GM12878 (cell line): ENCODE results near the gene AMPD2. TPM values are rescaled to one million over a fixed set of nuclear protein-coding genes. Genes with fewer than 3 reads are reported as not detected.

ENCODE experiments used
- ATAC-seq: fragments of 200-7000 bp; cut with Tn5 transposase; 3 replicates; pipeline ENCODE4 v1.9.1; 2020; ENCODE audit warnings: mild to moderate bottlenecking, moderate library complexity
- BruUV-seq: library from RNA; stranded (reverse); fragments of 400-500 nt; replicated peaks from 2 replicates; lab custom pipeline; 2021; lab: Mats Ljungman, UMichigan
- CTCF ChIA-PET: fragments of 300-600 bp; sonication (Branson Sonifier 250); formaldehyde crosslinking; extraction: SDS; loops from one replicate; lab custom pipeline; 2021; ENCODE audit warnings: inconsistent platforms; lab: Yijun Ruan, JAX
- POLR2A ChIA-PET: fragments of 350-600 bp; formaldehyde crosslinking; extraction: SDS; loops from one replicate; lab custom pipeline; 2021; ENCODE audit warnings: inconsistent platforms; lab: Charles Lee
- RAD21 ChIA-PET: fragments of 300-600 bp; sonication (Branson Sonifier 250); formaldehyde crosslinking; loops from one replicate; lab custom pipeline; 2023; ENCODE audit warnings: antibody characterized with exemption; ENCODE audit not compliant: unreplicated experiment; lab: Charles Lee
- SMC1A ChIA-PET: fragments of 300-600 bp; sonication (Branson Sonifier 250); formaldehyde crosslinking; loops from one replicate; lab custom pipeline; 2023; ENCODE audit not compliant: unreplicated experiment, uncharacterized antibody; lab: Charles Lee
- DNase-seq: peaks from one replicate; pipeline ENCODE4 v3.0.0-alpha.2; 2011; ENCODE audit warnings: low read depth, low spot score
- FAIRE-seq: peaks from 3 replicates; lab custom pipeline; 2011; peaks lifted over from hg19 to GRCh38; lab: Jason Lieb, UNC
- H2AFZ ChIP-seq: 2 replicates; pipeline ENCODE4 v1.6.0; 2011; ENCODE audit warnings: low read depth, low read length, control low read depth; ENCODE audit not compliant: control insufficient read depth
- H3K27ac ChIP-seq: 2 replicates; pipeline ENCODE4 v1.5.1; 2011; ENCODE audit warnings: control low read depth; ENCODE audit not compliant: control insufficient read depth, insufficient read depth
- H3K27me3 ChIP-seq, 2 experiments: replicated peaks in 1 of 2; 2 replicates each; pipeline versions ENCODE4 v1.6.0 to v1.6.1; 2011; ENCODE audit warnings: low read length in 1 of 2; ENCODE audit not compliant: control insufficient read depth in 2 of 2, insufficient read depth in 2 of 2
- H3K36me3 ChIP-seq, 2 experiments: 2 replicates each; pipeline ENCODE4 v1.5.1; 2011; ENCODE audit warnings: low read length in 1 of 2; ENCODE audit not compliant: control insufficient read depth in 2 of 2, insufficient read depth in 2 of 2
- H3K4me1 ChIP-seq: 2 replicates; pipeline ENCODE4 v1.6.1; 2011; ENCODE audit warnings: mild to moderate bottlenecking, low read length, moderate library complexity, mixed read lengths; ENCODE audit not compliant: control insufficient read depth, insufficient read depth
- H3K4me2 ChIP-seq: 2 replicates; pipeline ENCODE4 v1.6.0; 2011; ENCODE audit warnings: control low read depth; ENCODE audit not compliant: control insufficient read depth, insufficient read depth
- H3K4me3 ChIP-seq: fragments of 200-600 bp; sonication (generic); 2 replicates; pipeline ENCODE4 v1.5.1; 2016
- H3K79me2 ChIP-seq: 2 replicates; pipeline ENCODE4 v1.6.0; 2011; ENCODE audit warnings: low read length; ENCODE audit not compliant: control insufficient read depth, insufficient read depth
- H3K9ac ChIP-seq: 2 replicates; pipeline ENCODE4 v1.8.0; 2011; ENCODE audit warnings: low read length, control low read depth, mixed read lengths; ENCODE audit not compliant: control insufficient read depth, insufficient read depth
- H3K9me3 ChIP-seq: replicated peaks from 3 replicates; pipeline ENCODE4 v1.5.1; 2011; ENCODE audit warnings: mild to moderate bottlenecking, low read length; ENCODE audit not compliant: control insufficient read depth, insufficient read depth
- H4K20me1 ChIP-seq: 2 replicates; pipeline ENCODE4 v1.6.0; 2011; ENCODE audit not compliant: control insufficient read depth, insufficient read depth
- ATF7 ChIP-seq: fragments of 450-650 bp; IDR thresholded peaks from 2 replicates; pipeline ENCODE4 v1.6.1; 2016; ENCODE audit warnings: low read depth, mild to moderate bottlenecking
- CHD2 ChIP-seq: IDR thresholded peaks from 2 replicates; pipeline ENCODE4 v1.6.1; 2011; ENCODE audit warnings: low read depth, low read length, improper control_type of control experiment, borderline replicate concordance
- E4F1 ChIP-seq: fragments of 450-650 bp; IDR thresholded peaks from 2 replicates; pipeline ENCODE4 v1.6.1; 2018; ENCODE audit warnings: borderline replicate concordance, mild to moderate bottlenecking; ENCODE audit not compliant: partially characterized antibody
- GABPA ChIP-seq: IDR thresholded peaks from 2 replicates; pipeline ENCODE4 v1.6.1; 2014; ENCODE audit warnings: antibody characterized with exemption, low read depth, mild to moderate bottlenecking, inconsistent platforms
- GATAD2B ChIP-seq: fragments of 450-650 bp; conservative IDR thresholded peaks from 2 replicates; pipeline ENCODE4 v1.6.1; 2017; ENCODE audit warnings: low read depth, mild to moderate bottlenecking, moderate library complexity
- MAX ChIP-seq: IDR thresholded peaks from 2 replicates; pipeline ENCODE4 v1.6.1; 2012; ENCODE audit warnings: low read depth, low read length, improper control_type of control experiment
- MXI1 ChIP-seq: fragments of 150-350 bp; IDR thresholded peaks from 2 replicates; pipeline ENCODE4 v1.6.1; 2011; ENCODE audit warnings: low read depth, mild to moderate bottlenecking, inconsistent platforms, low read length, improper control_type of control experiment
- MYB ChIP-seq: fragments of 150-350 bp; IDR thresholded peaks from 2 replicates; pipeline ENCODE4 v1.6.1; 2014; ENCODE audit warnings: mild to moderate bottlenecking, low read depth, low read length, borderline replicate concordance
- NR2C1 ChIP-seq: fragments of 450-650 bp; IDR thresholded peaks from 2 replicates; pipeline ENCODE4 v1.6.1; 2017; ENCODE audit warnings: antibody characterized with exemption, mild to moderate bottlenecking, moderate library complexity
- POLR2A ChIP-seq: IDR thresholded peaks from 2 replicates; pipeline ENCODE4 v1.6.1; 2011; ENCODE audit warnings: low read depth, mild to moderate bottlenecking, low read length
- SP1 ChIP-seq: IDR thresholded peaks from one replicate; pipeline ENCODE4 v1.6.1; 2011; ENCODE audit warnings: low read depth, low read length
- SPI1 ChIP-seq: IDR thresholded peaks from 2 replicates; pipeline ENCODE4 v1.6.1; 2011; ENCODE audit warnings: low read depth, mild to moderate bottlenecking, low read length, moderate library complexity, borderline replicate concordance; ENCODE audit not compliant: insufficient read depth
- SREBF2 ChIP-seq: IDR thresholded peaks from 2 replicates; pipeline ENCODE4 v1.6.1; 2012; ENCODE audit warnings: mild to moderate bottlenecking, low read length
- TCF12 ChIP-seq: IDR thresholded peaks from 2 replicates; pipeline ENCODE4 v1.6.1; 2011; ENCODE audit warnings: low read depth, mild to moderate bottlenecking, low read length
- ZBED1 ChIP-seq: IDR thresholded peaks from 2 replicates; pipeline ENCODE4 v1.6.1; 2016; ENCODE audit warnings: borderline replicate concordance
- ZBTB40 ChIP-seq: fragments of 450-650 bp; IDR thresholded peaks from 2 replicates; pipeline ENCODE4 v1.6.1; 2016; ENCODE audit warnings: mild to moderate bottlenecking, moderate library complexity, borderline replicate concordance
- ZNF207 ChIP-seq: fragments of 450-650 bp; IDR thresholded peaks from 2 replicates; pipeline ENCODE4 v1.6.1; 2014; ENCODE audit warnings: antibody characterized with exemption, mild to moderate bottlenecking, borderline replicate concordance
- ZSCAN29 ChIP-seq: fragments of 450-650 bp; IDR thresholded peaks from 2 replicates; pipeline ENCODE4 v1.6.1; 2017; ENCODE audit warnings: mild to moderate bottlenecking, moderate library complexity
- WGBS: methylation state at CpG from one replicate; pipeline ENCODE4 v1.1.6; 2016; ENCODE audit warnings: low lambda C conversion rate; ENCODE audit not compliant: insufficient replicate concordance, insufficient coverage; ENCODE audit errors: missing lambda C conversion rate; 5-methylcytosine and 5-hydroxymethylcytosine counted together
- in situ Hi-C: fragments of 300-500 bp; cut with MboI; formaldehyde crosslinking; loops from 9 replicates; pipeline ENCODE4 v1.14.3; 2018; ENCODE audit warnings: mixed read lengths
- intact Hi-C: fragments of 100-400 bp; cut with micrococcal nuclease; formaldehyde crosslinking; loops from one replicate; pipeline ENCODE4 v1.14.2; 2022; ENCODE audit not compliant: unreplicated experiment
- polyA plus RNA-seq, 11 experiments: library from polyadenylated mRNA; depleted of rRNA in 4 of 11; unstranded in 6 of 11; stranded (reverse) in 5 of 11; fragments of >200 nt; fragmentation: Nextera tagmentation in 4 of 11; fragmentation: Illumina TruSeq in 1 of 11; extraction: Ambion mirVana in 4 of 11; extraction: Trizol in 1 of 11; gene quantifications; 1 replicate in 1 of 11; 2 replicates in 10 of 11; pipeline versions ENCODE4 v1.2.1 to v1.2.3, GENCODE V29; 2011 to 2016; ENCODE audit warnings: inconsistent platforms in 2 of 11, missing spikeins in 2 of 11, low read depth in 1 of 11
- total RNA-seq, 4 experiments: library from RNA; depleted of rRNA in 3 of 4; stranded (reverse); fragments of >200 nt in 3 of 4; fragmentation: Illumina TruSeq in 1 of 4; extraction: Trizol in 1 of 4; gene quantifications; 2 replicates each; pipeline versions ENCODE4 v1.2.1 to v1.2.3, GENCODE V29; 2013 to 2021

The AMPD2 gene
- total and polyA plus RNA-seq, 10 of the 15 experiments (the other 5 are each of a cell fraction or from before 2014, with no cell fraction given) = 2.0 to 75.9 (median 31.3) TPM

DNA sequence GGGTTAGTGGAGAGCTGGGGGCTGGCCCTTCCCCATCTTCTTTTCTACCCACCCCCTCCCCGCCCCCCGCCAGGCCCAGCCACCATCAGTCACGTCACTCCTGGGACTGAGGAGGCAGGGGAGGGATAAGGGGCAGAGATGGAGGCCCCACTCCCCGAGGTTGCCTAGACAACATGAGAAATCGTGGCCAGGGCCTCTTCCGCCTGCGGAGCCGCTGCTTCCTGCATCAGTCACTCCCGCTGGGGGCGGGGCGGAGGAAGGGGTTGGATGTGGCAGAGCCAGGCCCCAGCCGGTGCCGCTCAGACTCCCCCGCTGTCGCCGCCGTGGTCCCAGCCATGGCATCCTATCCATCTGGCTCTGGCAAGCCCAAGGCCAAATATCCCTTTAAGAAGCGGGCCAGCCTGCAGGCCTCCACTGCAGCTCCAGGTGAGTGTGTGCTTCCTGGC is 1.2 kb downstream of the AMPD2 start:
- H3K4me1 ChIP-seq = peaks cover 41% of the 10 kb centered on the region
- intact Hi-C loops = loop anchor here (5.0 kb wide), 1 partner anchor 129 kb away; the partner anchor contains the start of gene CYB561D1
- RAD21 ChIA-PET = interaction anchor here (0.6 to 2.3 kb wide), 7 partner anchors 10 to 410 kb away, joined by 3 to 10 read pairs (median 3); no protein-coding TSS in a partner anchor
- peak; percentile 41 for TF ChIP-seq E4F1
- peak; percentile 52; the same call in 1 of the 2 replicates for TF ChIP-seq POLR2A
- peak; percentile 72 for TF ChIP-seq SP1
- TF ChIP-seq MYB = no peak
- TF ChIP-seq ZBTB40 = peak; percentile 33; the same call in 1 of the 2 replicates
- TF ChIP-seq TCF12 = peak; percentile 41; the same call in 1 of the 2 replicates
- peak; percentile 71 for TF ChIP-seq MAX
- TF ChIP-seq ZNF207 = no peak
- no peak for TF ChIP-seq NR2C1
- TF ChIP-seq CHD2 = peak; percentile 48; the same call in 1 of the 2 replicates
- TF ChIP-seq ZBED1 = no peak
- TF ChIP-seq SREBF2 = no peak
- TF ChIP-seq GATAD2B = peak; percentile 41
- TF ChIP-seq ATF7 = peak; percentile 24; the same call in 1 of the 2 replicates
- TF ChIP-seq MXI1 = peak; percentile 89
- peak; percentile 54; the same call in 1 of the 2 replicates for TF ChIP-seq GABPA
- no peak for TF ChIP-seq ZSCAN29
- TF ChIP-seq SPI1 = 0 out of 2 replicates have a peak, but pooled peaks have one; percentile 19

More for the DNA sequence above, 1.2 kb downstream of the AMPD2 start:
- WGBS = under 1% methylated on average over 16 of the region's 18 CpGs
- CTCF ChIA-PET = interaction anchor here (0.6 to 2.4 kb wide), 10 partner anchors 9 to 390 kb away, joined by 4 to 16 read pairs (median 6); partner anchors contain the start of genes AHCYL1 and GNAI3
- Histone ChIP-seq H3K36me3 (no peaks in the 10 kb centered on the region; a peak in 2 of 4 replicates), H3K4me3 (peak overlapping the region; percentile 85), H3K27ac (peak overlapping the region; percentile 72), H3K79me2 (peaks cover 51% of the 10 kb centered on the region), H3K9ac (peak overlapping the region; percentile 86), H2AFZ (peak overlapping the region; percentile 83), H4K20me1 (no peaks in the 10 kb centered on the region), H3K9me3 (no peaks in the 10 kb centered on the region), H3K4me2 (peak overlapping the region; percentile 89), H3K27me3 (no peaks in the 10 kb centered on the region)
- peak; percentile 81 for ATAC-seq
- peak; percentile 73 for FAIRE-seq
- SMC1A ChIA-PET = interaction anchor here (2.4 to 2.7 kb wide), 2 partner anchors 72 to 75 kb away, joined by 17 to 18 read pairs; partner anchors contain the start of gene GNAI3
- peak; percentile 66 for DNase-seq
- BruUV-seq = no TSS peak
- in situ Hi-C loops = loop anchor here (5.0 kb wide), 2 partner anchors 74 to 134 kb away; partner anchors contain the start of gene GNAI3
- POLR2A ChIA-PET = interaction anchor here (0.6 to 3.4 kb wide), 5 partner anchors 19 to 138 kb away, joined by 3 to 34 read pairs (median 4); partner anchors contain the start of gene GNAI3
